Measurements from ENCODE around the gene LRP11.
"Not testable (repeated sequence)": the region's sequence is repeated elsewhere in the genome, so short reads cannot be mapped to it uniquely, and the experiment has no call there.

GRCh38 chr6:149862424-149862738 lies 1.8 kb downstream of the LRP11 start:
- not testable (repeated sequence) for TF ChIP-seq NRF1 (conservative IDR thresholded peaks at IDR 0.05; ENCODE audit: low read depth, low read length); MYC (IDR thresholded peaks at IDR 0.05; ENCODE audit: insufficient read depth, insufficient read length, insufficient replicate concordance, low read length, severe bottlenecking); POLR2A (IDR thresholded peaks at IDR 0.05; ENCODE audit: low read depth, low read length); ZNF24 (IDR thresholded peaks at IDR 0.05); CTCF (IDR thresholded peaks at IDR 0.05 in 2 of 3, conservative IDR thresholded peaks at IDR 0.05 in 1 of 3; ENCODE audit: control insufficient read depth in 2 of 3, extremely low read depth in 1 of 3, insufficient read depth in 1 of 3, low read depth in 3 of 3, low read length in 3 of 3); TAF1 (IDR thresholded peaks at IDR 0.05; ENCODE audit: borderline replicate concordance, low read depth, low read length); FOXK2 (IDR thresholded peaks at IDR 0.05); PRDM15 (CRISPR knock-in tag; IDR thresholded peaks at IDR 0.05); HDAC6 (IDR thresholded peaks at IDR 0.05; ENCODE audit: unreplicated experiment); POLR2AphosphoS2 (IDR thresholded peaks at IDR 0.05; ENCODE audit: low read depth, low read length); ATF3 (IDR thresholded peaks at IDR 0.05; ENCODE audit: borderline replicate concordance, extremely low read depth, low read depth, low read length); POLR2AphosphoS5 (IDR thresholded peaks at IDR 0.05; ENCODE audit: low read length); SREBF1 (IDR thresholded peaks at IDR 0.05; ENCODE audit: low read length); ZNF274 (IDR thresholded peaks at IDR 0.05; ENCODE audit: insufficient read depth, insufficient read length)
